GM21786 (cell line): Measurements from ENCODE around the gene GPA33.

Experiments used
- ATAC-seq: cut with Tn5 transposase; IDR thresholded peaks from one replicate; pipeline ENCODE4 v1.9.1; 2021; ENCODE audit not compliant: unreplicated experiment

Gene GPA33

DNA sequence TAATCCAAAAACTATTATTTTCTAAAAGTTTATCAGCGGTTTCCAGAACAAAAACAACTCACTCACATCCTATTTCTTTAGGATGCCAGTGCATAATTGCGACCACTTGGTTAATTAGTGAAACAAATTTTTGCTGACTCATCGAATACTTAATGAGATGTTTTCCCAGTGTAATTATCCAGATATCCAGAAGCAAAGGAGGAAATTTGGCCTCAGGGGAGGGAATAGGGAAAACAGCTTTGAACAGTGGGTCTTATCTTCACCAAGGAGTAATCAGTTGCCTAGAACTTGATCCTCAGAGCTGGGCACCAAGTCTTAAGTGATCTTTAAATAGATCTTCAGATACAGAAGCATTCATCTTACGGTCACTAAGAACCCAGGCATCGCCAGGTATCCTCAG is 28.0 kb upstream of the GPA33 start:
- no peak for ATAC-seq

GRCh38 chr1:167117225-167117624 is 27.0 kb upstream of the GPA33 start:
- ATAC-seq: no peak

DNA sequence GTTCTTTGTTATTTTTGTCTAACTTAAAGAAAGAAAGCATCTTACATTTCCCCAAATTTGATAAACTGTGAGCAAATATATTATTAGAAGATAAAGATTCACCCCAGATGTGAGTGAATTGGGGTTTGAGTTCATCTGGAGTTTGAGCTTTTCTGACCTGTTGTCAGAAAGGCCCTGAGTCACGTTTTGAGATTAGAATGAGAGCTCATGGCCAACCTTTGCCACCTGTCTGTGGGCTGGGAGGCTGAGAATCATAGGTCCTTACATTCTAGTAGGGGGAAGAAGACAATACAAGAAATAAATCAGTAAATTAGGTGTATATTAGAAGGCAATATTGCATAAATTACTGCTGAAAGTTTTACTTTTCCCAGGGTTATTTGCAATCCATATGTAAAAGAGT is 26.0 kb upstream of the GPA33 start:
- ATAC-seq: no peak

DNA sequence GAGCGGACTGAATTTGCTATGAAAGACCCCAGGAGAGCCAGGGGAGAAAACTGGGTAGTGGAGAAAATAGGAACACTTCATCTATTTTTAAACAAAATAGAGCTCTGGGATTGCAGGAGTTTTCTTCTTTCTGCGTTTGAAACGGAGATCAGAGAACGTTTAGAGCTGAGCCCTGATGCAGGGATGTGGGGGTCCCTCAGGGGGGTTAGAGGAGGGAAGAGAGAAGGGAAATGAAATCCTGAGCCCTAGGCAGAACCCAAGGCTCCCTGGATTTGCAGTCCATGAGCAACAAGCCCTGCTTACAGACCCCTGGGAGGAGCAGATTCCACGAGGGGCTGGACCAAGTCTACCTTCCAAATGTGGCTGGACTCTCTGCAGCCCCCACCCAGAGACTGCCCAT is 25.5 kb upstream of the GPA33 start:
- ATAC-seq: no peak

- no peak for ATAC-seq
Observed at GRCh38 chr1:167114725-167115124, 24.5 kb upstream of the GPA33 start.

DNA sequence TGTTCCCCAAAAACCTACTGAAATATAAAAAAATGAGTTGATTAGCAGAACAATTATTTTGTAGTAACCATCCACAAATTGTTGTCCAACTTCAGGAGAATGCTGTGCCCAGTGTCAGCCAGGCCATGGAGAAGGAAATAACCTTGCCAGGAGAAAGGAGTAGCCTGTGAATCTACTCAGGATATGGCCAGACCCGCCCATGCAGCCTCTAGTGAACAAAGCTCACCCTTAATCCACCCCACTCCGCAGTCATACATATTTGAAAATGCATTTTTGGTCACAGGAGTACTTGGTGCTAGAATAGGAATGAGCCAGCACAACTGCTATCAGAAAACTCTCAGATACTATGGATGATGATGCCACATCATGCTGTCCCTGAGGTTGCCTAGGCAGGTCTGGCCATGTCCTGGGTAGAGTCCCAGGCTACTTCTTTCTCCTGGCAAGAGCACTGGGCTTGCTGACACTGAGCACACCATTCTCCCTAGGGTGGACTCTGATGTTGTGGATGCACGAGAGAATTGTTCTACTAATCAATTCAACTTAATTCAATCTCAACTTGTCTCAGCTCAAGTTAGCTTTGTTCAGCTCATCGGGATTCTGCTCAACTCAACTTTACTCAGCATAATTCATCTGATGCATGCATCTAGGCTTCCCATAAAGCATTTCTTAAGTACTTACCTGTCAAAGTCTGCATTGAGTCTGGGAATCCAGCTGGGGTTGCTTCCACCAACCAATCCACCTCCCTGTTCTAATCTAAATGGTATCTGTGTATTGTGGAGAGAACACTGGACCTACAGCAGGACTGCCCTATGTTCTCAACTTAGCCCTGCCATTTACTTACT is 21.9 kb upstream of the GPA33 start:
- ATAC-seq: no peak

- no peak for ATAC-seq
Observed at GRCh38 chr1:167110586-167110985, 20.4 kb upstream of the GPA33 start.

DNA sequence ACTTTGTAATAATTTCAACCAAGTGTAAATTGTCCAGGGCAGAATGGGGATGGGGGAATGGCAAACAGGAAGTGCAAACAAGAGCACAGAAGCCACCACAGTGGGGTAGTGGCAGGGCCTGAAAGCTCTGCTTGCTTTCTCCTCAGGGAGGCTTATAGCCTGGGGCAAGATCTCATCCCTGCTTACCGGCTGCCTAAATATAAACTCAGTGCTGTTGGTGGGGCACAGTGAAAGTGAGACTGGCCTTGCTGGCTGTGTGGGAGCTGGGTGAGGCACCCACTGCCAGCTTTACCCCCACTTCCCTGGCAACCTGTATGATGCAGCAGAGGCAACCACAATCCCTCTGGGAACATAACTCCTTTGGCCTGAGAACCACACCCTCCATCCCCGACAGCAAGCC is 18.9 kb upstream of the GPA33 start:
- ATAC-seq: peak; percentile 36

DNA sequence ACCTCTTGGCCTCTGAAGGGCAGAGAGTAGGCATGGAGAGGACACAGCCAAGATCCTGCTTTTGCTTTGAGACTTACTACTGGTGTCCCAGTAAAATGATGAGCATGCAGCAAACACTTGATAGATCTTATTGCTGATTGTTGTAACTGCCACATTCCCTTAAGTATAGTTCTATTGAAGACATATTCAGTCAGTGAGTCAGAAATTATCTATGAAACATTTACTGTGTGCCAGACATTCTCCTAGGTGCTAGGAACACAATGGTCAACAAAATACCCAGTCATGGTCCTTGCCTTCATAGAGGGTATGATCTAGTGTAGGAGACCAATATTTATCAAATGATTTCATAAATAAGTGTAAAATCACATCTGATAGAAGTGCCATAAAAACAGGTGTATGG is 17.3 kb upstream of the GPA33 start:
- ATAC-seq: no peak

GRCh38 chr1:167106119-167106461 is 15.9 kb upstream of the GPA33 start:
- no peak for ATAC-seq

DNA sequence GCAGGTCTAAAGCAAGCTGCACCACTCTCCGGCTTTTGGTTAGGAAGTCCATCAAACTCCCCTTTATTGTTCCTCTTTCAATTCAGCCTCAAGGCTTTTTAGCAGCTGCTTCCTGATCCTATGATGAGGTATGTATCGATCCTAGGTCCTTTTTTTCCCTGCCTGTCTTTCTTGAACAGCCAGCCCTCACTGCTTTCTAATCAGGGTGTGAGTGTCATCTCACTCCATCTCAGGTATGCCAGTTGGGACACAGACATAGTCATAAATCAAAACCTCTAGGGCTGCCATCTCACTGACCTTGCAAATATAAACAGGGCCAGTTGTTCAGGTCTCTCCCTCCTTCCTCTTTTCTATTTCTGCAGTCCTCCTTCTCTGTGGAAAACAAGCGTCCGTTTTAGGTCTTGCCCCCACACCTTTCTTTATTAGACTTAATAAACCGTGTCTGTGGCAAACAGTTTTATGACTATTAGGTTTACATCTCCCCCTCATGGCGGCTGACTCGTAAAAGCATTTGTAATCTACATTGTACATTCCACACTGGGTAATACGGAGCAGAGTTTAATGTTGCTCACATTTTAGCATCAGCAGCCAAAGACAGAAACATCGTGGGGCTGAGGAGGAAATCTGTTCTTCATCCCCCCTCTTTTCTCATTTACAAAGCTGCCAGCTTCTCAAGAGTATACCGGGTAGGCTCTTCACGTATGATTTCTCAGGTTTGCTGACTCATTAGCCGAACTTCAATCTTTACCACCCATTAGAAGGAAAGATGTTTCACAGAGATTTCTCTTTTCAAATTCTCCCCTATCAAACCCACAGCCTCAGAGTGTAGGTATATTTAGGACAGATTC is 15.3 kb upstream of the GPA33 start:
- ATAC-seq: no peak

DNA sequence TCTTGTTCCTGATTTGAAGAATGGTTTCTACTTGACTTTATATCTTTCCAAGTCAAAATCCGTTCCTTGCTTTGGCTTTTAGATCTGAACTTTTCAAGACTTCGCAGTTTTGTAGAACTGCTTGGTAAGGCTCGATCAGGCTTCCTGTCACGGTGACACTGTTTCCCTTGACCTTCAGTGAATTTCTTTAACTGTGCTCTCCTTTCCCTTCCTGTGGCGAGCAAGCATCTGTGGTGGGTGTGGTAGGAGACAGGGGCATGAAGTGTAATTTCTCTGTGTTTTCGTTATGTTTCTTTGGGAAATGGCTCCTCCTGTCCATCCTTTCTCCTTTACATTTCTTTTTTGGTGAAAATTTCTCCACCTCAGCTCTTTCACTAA is 14.1 kb upstream of the GPA33 start:
- no peak for ATAC-seq

DNA sequence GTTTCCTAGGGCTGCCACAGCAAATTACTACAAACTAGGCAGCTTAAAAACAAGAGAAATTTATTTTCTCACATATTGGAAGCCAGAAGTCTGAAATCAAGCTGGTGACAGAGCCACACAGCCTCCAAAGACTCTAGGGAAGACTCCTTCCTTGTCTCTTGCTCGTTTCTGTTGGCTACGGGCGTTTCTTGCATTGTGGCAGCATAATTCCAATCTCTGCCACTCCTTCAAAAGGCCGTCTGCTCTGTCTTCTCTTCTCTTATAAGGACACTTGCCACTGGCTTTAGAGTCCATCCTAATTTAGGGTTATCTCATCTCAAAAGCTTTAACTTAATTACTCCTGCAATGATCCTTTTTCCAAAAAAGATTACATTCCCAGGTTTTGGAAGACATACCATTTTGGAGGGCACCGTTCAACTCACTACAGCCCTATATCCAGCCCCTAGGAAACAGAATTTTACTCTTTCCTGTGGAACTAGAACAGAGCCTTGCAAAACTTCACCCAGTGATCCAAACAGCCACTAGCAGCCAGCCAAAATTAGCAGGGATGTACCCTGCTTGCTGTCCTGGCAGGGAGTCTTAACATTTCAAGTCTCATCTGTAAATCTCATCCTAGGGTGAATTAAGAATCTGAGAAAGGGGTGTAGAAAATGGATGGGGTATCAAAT is 12.9 kb upstream of the GPA33 start:
- ATAC-seq: no peak

DNA sequence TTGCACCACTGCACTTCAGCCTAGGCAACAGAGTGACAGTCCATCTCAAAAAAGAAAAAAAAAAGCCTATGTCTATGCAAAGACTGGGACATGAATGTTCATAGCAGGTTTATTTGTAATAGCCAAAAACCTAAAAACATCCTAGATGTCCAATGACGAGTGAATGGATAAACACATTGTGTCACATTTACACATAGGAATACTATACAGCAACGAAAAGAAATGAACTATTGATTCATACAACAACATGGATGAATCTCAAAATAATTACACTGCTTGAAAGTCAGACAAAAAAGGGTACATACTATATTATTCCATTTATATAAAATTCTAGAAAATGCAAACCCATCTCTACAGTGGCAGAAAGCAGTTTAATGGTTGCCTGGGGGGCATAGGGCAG is 11.6 kb upstream of the GPA33 start:
- no peak for ATAC-seq

DNA sequence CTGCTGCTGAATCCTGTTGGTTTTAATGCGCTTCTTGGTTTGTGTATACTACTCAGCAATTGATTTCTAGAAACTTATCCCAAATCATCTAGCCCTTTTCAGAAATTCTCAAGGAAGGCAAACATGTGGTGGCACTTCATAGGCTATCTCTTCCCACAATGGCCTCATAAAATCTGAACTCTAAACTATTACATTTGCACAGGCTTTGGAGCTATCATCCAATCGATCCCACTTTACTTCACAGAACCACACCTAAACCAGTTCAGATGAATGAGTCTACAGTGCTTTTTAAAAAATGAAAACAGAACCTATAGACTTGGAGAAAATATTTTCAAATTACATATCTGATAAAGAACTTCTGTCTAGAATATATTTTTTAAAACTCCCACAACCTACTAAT is 10.6 kb upstream of the GPA33 start:
- no peak for ATAC-seq

GRCh38 chr1:167099851-167100250 is 9.7 kb upstream of the GPA33 start:
- no peak for ATAC-seq

DNA sequence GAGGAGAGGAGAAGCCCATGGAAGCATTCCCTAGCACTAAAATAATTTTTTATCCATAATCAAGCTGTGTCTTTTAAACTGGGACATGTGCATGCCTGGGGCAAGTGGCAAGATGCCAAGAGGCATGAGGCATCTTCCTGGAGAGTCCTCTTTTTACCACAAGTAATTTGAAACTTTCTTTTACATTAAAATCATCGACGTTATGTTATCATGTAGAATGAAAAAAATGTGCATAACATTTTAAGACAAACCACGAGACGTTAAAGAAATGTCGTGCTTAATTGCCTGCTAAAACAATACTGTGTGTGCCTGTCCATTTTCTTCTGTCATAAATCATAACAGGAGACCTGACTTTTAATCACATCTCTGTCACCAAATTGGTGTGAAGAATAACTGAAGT is 5.2 kb upstream of the GPA33 start:
- ATAC-seq: no peak

- ATAC-seq: no peak
Observed at GRCh38 chr1:167094690-167095089, 4.5 kb upstream of the GPA33 start.

GRCh38 chr1:167093846-167094516 is 3.8 kb upstream of the GPA33 start, which contains the start of gene STYXL2:
Gene STYXL2 (plus strand): TSS chr1:167094075. CDS start chr1:167094850, 775 bp downstream.
- ATAC-seq: no peak

DNA sequence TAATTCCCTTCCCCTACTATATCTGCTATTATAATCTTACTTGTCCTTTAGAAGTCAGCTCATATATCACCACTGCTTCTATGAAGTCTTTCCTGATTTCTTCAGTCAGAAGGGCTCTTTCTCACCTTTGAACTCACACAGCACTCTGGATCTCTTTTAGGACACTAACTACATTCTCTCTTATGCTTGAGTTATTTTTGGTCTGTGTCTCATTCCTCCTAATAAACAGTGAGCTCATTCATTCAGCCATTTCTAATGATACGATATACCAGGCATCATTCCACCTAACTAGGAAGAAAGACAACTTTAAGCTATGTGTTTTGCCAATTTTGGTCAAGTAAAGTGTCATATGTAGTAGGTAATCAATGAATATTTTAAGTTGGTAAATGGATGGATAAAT is 2.5 kb upstream of the GPA33 start:
- ATAC-seq: no peak

DNA sequence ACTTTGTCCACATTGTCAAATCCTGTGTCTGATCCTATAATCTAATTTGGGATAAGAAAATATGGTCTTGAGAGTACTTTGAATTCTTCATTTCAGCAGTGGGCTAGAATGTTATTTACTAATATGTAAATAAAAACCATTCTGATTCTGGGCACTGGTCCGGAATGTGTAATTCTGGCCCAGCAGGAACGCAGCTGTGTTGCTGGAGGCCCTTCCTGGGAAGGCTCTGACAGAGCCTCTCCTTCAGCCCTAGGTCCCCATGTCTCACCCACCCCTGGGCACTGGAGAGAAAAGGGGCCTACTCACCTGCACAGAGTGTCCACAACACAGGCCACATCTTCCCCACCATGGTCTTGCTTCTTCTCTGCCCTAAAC is 251 bp downstream of the GPA33 start:
- ATAC-seq: no peak
